ENCODE data around the gene TCHP. TPM values are rescaled to one million over a fixed set of nuclear protein-coding genes. Genes with fewer than 3 reads are reported as not detected.

The TCHP gene
- polyA plus RNA-seq, 1 donor = 27.7 TPM

DNA sequence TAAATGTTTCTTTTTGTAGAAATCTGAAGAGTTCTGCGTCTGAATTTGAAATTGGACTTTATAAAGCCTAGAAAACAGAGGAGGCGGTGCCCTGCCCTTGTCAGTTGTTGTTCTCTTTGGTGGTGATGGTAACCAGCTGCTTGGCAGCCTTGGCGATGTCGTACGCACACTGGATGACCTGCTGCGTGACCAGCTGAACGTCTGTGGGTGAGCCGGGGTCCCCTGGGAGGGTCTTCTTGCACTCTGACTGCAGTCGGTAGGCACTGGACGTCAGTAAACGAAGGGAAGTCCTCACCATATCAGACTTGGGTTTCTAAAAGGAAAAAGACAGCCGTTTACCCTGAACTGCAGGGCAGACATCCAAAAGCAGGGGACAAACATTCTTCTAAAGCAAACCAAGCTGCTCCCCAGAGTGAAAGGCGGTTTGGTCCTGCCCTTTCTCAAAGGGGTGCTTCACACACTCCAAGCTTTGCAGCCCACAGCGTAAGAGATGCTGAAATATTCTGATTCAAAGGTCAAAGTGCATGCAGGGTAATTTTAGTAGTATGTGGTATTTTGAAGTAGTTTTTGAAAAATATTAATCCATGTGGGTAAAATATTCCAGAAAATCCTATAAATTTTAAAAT is 32.9 kb downstream of the TCHP start:
- Histone ChIP-seq H3K4me1 (ENCODE audit: control insufficient read depth, insufficient read depth, low read length) (no peaks in the 10 kb centered on the region), H3K9me3 (ENCODE audit: control insufficient read depth, low read depth, low read length) (no peaks in the 10 kb centered on the region), H3K27ac (ENCODE audit: low read length) (no peak overlapping the region), H3K36me3 (ENCODE audit: control insufficient read depth, insufficient read depth, low read length) (peaks cover 62% of the 10 kb centered on the region), H3K27me3 (ENCODE audit: control insufficient read depth, insufficient read depth, low read length) (no peaks in the 10 kb centered on the region), H3K4me3 (ENCODE audit: low read length) (no peak overlapping the region)
- no peak for DNase-seq
- no CpG with 5 or more reads among the region's 14 CpGs for WGBS (ENCODE audit: insufficient coverage, low lambda C conversion rate)

- Histone ChIP-seq H3K4me3 (ENCODE audit: low read length) (no peak overlapping the region), H3K9me3 (ENCODE audit: control insufficient read depth, low read depth, low read length) (no peaks in the 10 kb centered on the region), H3K27ac (ENCODE audit: low read length) (no peak overlapping the region), H3K27me3 (ENCODE audit: control insufficient read depth, insufficient read depth, low read length) (no peaks in the 10 kb centered on the region), H3K4me1 (ENCODE audit: control insufficient read depth, insufficient read depth, low read length) (no peaks in the 10 kb centered on the region), H3K36me3 (ENCODE audit: control insufficient read depth, insufficient read depth, low read length) (peaks cover 68% of the 10 kb centered on the region)
- DNase-seq = no peak
- WGBS (ENCODE audit: insufficient coverage, low lambda C conversion rate) = 70% methylated on average over 3 of the region's 5 CpGs
Observed at GRCh38 chr12:109934026-109934425, 34.0 kb downstream of the TCHP start.

DNA sequence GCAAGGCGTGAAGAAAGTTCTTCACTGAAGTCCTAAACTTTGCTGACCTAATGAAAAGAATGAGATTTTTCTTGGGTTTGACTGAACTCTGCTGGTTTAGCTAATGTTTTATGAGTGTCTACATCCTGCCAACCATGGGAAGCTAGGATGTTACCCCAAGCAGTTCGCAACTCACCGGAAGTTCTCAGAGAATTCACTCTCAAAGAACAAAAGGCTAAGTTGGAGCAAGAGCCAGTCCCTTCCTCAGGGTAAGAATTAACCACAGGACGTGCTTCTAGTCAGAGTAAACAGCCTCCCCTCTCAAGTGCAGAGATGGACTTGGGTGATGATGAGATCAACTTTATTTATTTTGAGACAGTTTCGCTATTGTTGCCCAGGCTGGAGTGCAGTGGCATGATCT is 37.3 kb downstream of the TCHP start:
- Histone ChIP-seq H3K27me3 (ENCODE audit: control insufficient read depth, insufficient read depth, low read length) (no peaks in the 10 kb centered on the region), H3K36me3 (ENCODE audit: control insufficient read depth, insufficient read depth, low read length) (peaks cover 51% of the 10 kb centered on the region), H3K27ac (ENCODE audit: low read length) (no peak overlapping the region), H3K9me3 (ENCODE audit: control insufficient read depth, low read depth, low read length) (no peaks in the 10 kb centered on the region), H3K4me1 (ENCODE audit: control insufficient read depth, insufficient read depth, low read length) (no peaks in the 10 kb centered on the region), H3K4me3 (ENCODE audit: low read length) (no peak overlapping the region)
- WGBS (ENCODE audit: insufficient coverage, low lambda C conversion rate) = 100% methylated on average over 1 of the region's 5 CpGs
- DNase-seq = no peak

GRCh38 chr12:109938947-109939346 is 38.9 kb downstream of the TCHP start:
- Histone ChIP-seq H3K4me1 (ENCODE audit: control insufficient read depth, insufficient read depth, low read length) (no peaks in the 10 kb centered on the region), H3K4me3 (ENCODE audit: low read length) (no peak overlapping the region), H3K9me3 (ENCODE audit: control insufficient read depth, low read depth, low read length) (no peaks in the 10 kb centered on the region), H3K27ac (ENCODE audit: low read length) (no peak overlapping the region), H3K27me3 (ENCODE audit: control insufficient read depth, insufficient read depth, low read length) (no peaks in the 10 kb centered on the region), H3K36me3 (ENCODE audit: control insufficient read depth, insufficient read depth, low read length) (peaks cover 39% of the 10 kb centered on the region)
- DNase-seq = no peak
- WGBS (ENCODE audit: insufficient coverage, low lambda C conversion rate) = no CpG with 5 or more reads among the region's 7 CpGs

- H3K4me1 ChIP-seq (ENCODE audit: control insufficient read depth, insufficient read depth, low read length) = no peaks in the 10 kb centered on the region
- H3K9me3 ChIP-seq (ENCODE audit: control insufficient read depth, low read depth, low read length) = no peaks in the 10 kb centered on the region
- no peak overlapping the region for H3K27ac ChIP-seq (ENCODE audit: low read length)
- WGBS (ENCODE audit: insufficient coverage, low lambda C conversion rate) = no CpG with 5 or more reads among the region's 2 CpGs
- no peak overlapping the region for H3K4me3 ChIP-seq (ENCODE audit: low read length)
- H3K36me3 ChIP-seq (ENCODE audit: control insufficient read depth, insufficient read depth, low read length) = peaks cover 39% of the 10 kb centered on the region
- DNase-seq = no peak
- H3K27me3 ChIP-seq (ENCODE audit: control insufficient read depth, insufficient read depth, low read length) = no peaks in the 10 kb centered on the region
Observed at GRCh38 chr12:109939504-109939903, 39.4 kb downstream of the TCHP start.

- no peak for DNase-seq
- Histone ChIP-seq H3K9me3 (ENCODE audit: control insufficient read depth, low read depth, low read length) (no peaks in the 10 kb centered on the region), H3K36me3 (ENCODE audit: control insufficient read depth, insufficient read depth, low read length) (peaks cover 41% of the 10 kb centered on the region), H3K27me3 (ENCODE audit: control insufficient read depth, insufficient read depth, low read length) (no peaks in the 10 kb centered on the region), H3K4me3 (ENCODE audit: low read length) (no peak overlapping the region), H3K27ac (ENCODE audit: low read length) (no peak overlapping the region), H3K4me1 (ENCODE audit: control insufficient read depth, insufficient read depth, low read length) (peaks cover 7% of the 10 kb centered on the region)
- WGBS (ENCODE audit: insufficient coverage, low lambda C conversion rate) = no CpG with 5 or more reads among the region's 6 CpGs
Observed at GRCh38 chr12:109940339-109940923, 40.4 kb downstream of the TCHP start.

GRCh38 chr12:109943811-109944210 is 43.7 kb downstream of the TCHP start:
- Histone ChIP-seq H3K9me3 (ENCODE audit: control insufficient read depth, low read depth, low read length) (no peaks in the 10 kb centered on the region), H3K4me1 (ENCODE audit: control insufficient read depth, insufficient read depth, low read length) (peaks cover 21% of the 10 kb centered on the region), H3K4me3 (ENCODE audit: low read length) (no peak overlapping the region), H3K27ac (ENCODE audit: low read length) (no peak overlapping the region), H3K36me3 (ENCODE audit: control insufficient read depth, insufficient read depth, low read length) (peaks cover 30% of the 10 kb centered on the region), H3K27me3 (ENCODE audit: control insufficient read depth, insufficient read depth, low read length) (no peaks in the 10 kb centered on the region)
- WGBS (ENCODE audit: insufficient coverage, low lambda C conversion rate) = 83% methylated on average over 1 of the region's 7 CpGs
- no peak for DNase-seq

DNA sequence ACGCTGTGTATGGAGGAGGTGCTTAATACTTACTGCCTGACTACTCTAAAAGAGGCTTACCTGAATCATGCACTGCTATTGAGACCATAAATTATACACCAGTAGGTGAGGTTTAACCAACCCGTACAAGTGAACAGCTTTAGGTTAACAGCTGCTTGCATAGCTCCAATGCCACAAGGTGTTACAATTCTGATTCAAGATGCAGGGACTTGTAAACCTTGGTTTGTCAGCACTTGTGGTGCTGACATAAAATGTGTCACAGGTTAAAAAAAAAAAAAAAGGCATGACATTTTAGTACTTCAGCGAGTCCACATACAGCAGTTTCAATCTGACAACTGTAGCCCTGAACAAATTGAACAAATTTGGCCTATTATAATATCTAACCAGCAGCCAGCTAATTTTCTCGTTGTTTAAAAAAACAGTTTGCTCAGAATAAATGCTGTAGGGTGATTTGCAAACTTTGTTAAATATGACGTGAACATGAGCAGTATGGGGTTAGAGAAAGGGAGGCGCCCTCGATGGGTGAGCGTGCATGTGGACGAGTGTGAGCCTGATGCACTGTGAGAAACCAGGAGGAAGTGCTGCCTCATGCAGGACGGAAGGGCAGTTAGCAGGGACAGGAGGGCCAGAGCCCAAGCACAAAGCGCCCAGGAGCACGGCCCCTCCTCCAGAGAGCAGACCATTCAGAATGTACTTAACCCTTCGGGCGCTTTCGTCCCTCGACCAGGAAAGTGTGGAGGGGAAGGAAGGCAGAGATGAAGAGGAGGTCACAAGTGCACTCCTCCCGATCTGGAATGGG is 44.7 kb downstream of the TCHP start:
- H3K36me3 ChIP-seq (ENCODE audit: control insufficient read depth, insufficient read depth, low read length) = peaks cover 25% of the 10 kb centered on the region

GRCh38 chr12:109946505-109946904 is 46.4 kb downstream of the TCHP start:
- H3K27ac ChIP-seq (ENCODE audit: low read length) = peak overlapping the region; percentile 86
- H3K27me3 ChIP-seq (ENCODE audit: control insufficient read depth, insufficient read depth, low read length) = no peaks in the 10 kb centered on the region
- H3K4me1 ChIP-seq (ENCODE audit: control insufficient read depth, insufficient read depth, low read length) = peaks cover 46% of the 10 kb centered on the region
- no peak overlapping the region for H3K4me3 ChIP-seq (ENCODE audit: low read length)
- WGBS (ENCODE audit: insufficient coverage, low lambda C conversion rate) = no CpG with 5 or more reads among the region's 5 CpGs
- no peaks in the 10 kb centered on the region for H3K9me3 ChIP-seq (ENCODE audit: control insufficient read depth, low read depth, low read length)
- DNase-seq = no peak
- H3K36me3 ChIP-seq (ENCODE audit: control insufficient read depth, insufficient read depth, low read length) = peaks cover 39% of the 10 kb centered on the region

More for the DNA sequence above, 44.7 kb downstream of the TCHP start:
- Histone ChIP-seq H3K4me1 (ENCODE audit: control insufficient read depth, insufficient read depth, low read length) (peaks cover 30% of the 10 kb centered on the region), H3K27me3 (ENCODE audit: control insufficient read depth, insufficient read depth, low read length) (no peaks in the 10 kb centered on the region), H3K27ac (ENCODE audit: low read length) (peak overlapping the region; percentile 8), H3K9me3 (ENCODE audit: control insufficient read depth, low read depth, low read length) (no peaks in the 10 kb centered on the region), H3K4me3 (ENCODE audit: low read length) (no peak overlapping the region)
- DNase-seq = no peak
- WGBS (ENCODE audit: insufficient coverage, low lambda C conversion rate) = no CpG with 5 or more reads among the region's 17 CpGs

DNA sequence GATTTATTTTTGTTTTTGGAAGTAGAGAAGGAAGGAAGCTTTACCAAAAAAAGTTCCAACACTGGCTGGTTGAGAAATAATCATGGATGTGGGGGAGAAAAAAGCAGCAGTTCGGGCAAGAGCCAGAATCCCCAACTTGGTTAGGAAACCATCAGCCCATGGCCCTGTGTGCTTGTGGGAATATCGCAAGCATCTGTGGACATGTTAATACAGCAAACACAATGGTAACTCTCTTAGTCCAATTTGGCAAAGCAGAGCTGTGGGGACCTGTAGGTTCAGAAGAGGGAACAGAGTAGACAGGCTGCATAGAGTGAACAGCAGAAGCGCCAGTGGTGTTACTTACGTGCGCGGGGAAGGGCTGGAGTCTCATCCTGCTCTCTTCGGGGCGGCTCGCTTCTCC is 46.8 kb downstream of the TCHP start:
- Histone ChIP-seq H3K4me3 (ENCODE audit: low read length) (no peak overlapping the region), H3K36me3 (ENCODE audit: control insufficient read depth, insufficient read depth, low read length) (peaks cover 44% of the 10 kb centered on the region), H3K27ac (ENCODE audit: low read length) (peak overlapping the region; percentile 86), H3K9me3 (ENCODE audit: control insufficient read depth, low read depth, low read length) (no peaks in the 10 kb centered on the region), H3K27me3 (ENCODE audit: control insufficient read depth, insufficient read depth, low read length) (no peaks in the 10 kb centered on the region), H3K4me1 (ENCODE audit: control insufficient read depth, insufficient read depth, low read length) (peaks cover 46% of the 10 kb centered on the region)
- no peak for DNase-seq
- no CpG with 5 or more reads among the region's 9 CpGs for WGBS (ENCODE audit: insufficient coverage, low lambda C conversion rate)
